Lower lobe of right lung (tissue), 2 donors: ENCODE results near the gene CLCN7. TPM values are rescaled to one million over a fixed set of nuclear protein-coding genes. Genes with fewer than 3 reads are reported as not detected.

Source experiments
- ATAC-seq, 2 donors: fragments of 200-7000 bp; cut with Tn5 transposase; one replicate each; pipeline ENCODE4 v1.9.1; 2020 to 2022; ENCODE audit warnings: mild to moderate bottlenecking in 2 of 2, moderate library complexity in 2 of 2
- DNase-seq: peaks from one replicate; pipeline ENCODE4 v3.0.0-alpha.2; 2020
- H3K27ac ChIP-seq: fragments of 200-600 bp; one replicate; pipeline ENCODE4 v1.8.0; 2022
- H3K27me3 ChIP-seq: fragments of 200-600 bp; one replicate; pipeline ENCODE4 v1.8.0; 2022; ENCODE audit warnings: low read depth
- H3K36me3 ChIP-seq: fragments of 200-600 bp; one replicate; pipeline ENCODE4 v1.8.0; 2022; ENCODE audit warnings: mild to moderate bottlenecking
- H3K4me1 ChIP-seq: fragments of 200-600 bp; one replicate; pipeline ENCODE4 v1.8.0; 2022
- H3K4me3 ChIP-seq: fragments of 200-600 bp; one replicate; pipeline ENCODE4 v1.8.0; 2022; ENCODE audit warnings: mild to moderate bottlenecking
- H3K9me3 ChIP-seq: fragments of 200-600 bp; one replicate; pipeline ENCODE4 v1.8.0; 2022
- CTCF ChIP-seq: fragments of 200-600 bp; IDR thresholded peaks from one replicate; pipeline ENCODE4 v1.8.0; 2022; ENCODE audit warnings: antibody characterized with exemption, mild to moderate bottlenecking
- intact Hi-C: fragments of 100-400 bp; cut with DNase I; formaldehyde crosslinking; loops from one replicate; pipeline ENCODE4 v1.11.0; 2022
- total RNA-seq: library from RNA; stranded (reverse); fragmentation: NEBNext Ultra II Directional; extraction: Animal tissue kit (Norgen Biotek cat#: 25700); gene quantifications from one replicate; pipeline ENCODE4 v1.2.1, GENCODE V29; 2021
- donor health status: DM: no; HTN: yes; CAD: no; lungs with severe emphysema.

CLCN7 gene
- total RNA-seq, 1 donor from 2014 or later, result 146 TPM

GRCh38 chr16:1452530-1452929 is 22.3 kb downstream of the CLCN7 start:
- Histone ChIP-seq H3K36me3 (peaks cover 100% of the 10 kb centered on the region), H3K27ac (no peak overlapping the region), H3K27me3 (no peaks in the 10 kb centered on the region), H3K9me3 (no peaks in the 10 kb centered on the region), H3K4me1 (no peaks in the 10 kb centered on the region), H3K4me3 (no peak overlapping the region)
- no peak for DNase-seq
- TF ChIP-seq CTCF, result no peak
- ATAC-seq, result peak in 1 of 2 donors; percentile 8
- intact Hi-C loops, result no loop called here

GRCh38 chr16:1451702-1452392 is 23.0 kb downstream of the CLCN7 start:
- no peak overlapping the region for H3K4me3 ChIP-seq
- no peaks in the 10 kb centered on the region for H3K9me3 ChIP-seq
- H3K4me1 ChIP-seq, result no peaks in the 10 kb centered on the region
- no peak for ATAC-seq
- H3K27ac ChIP-seq, result no peak overlapping the region
- TF ChIP-seq CTCF, result no peak
- no peak for DNase-seq
- no peaks in the 10 kb centered on the region for H3K27me3 ChIP-seq
- intact Hi-C loops, result no loop called here
- peaks cover 100% of the 10 kb centered on the region for H3K36me3 ChIP-seq

GRCh38 chr16:1450841-1451240 is 24.0 kb downstream of the CLCN7 start:
- H3K27ac ChIP-seq, result no peak overlapping the region
- peaks cover 100% of the 10 kb centered on the region for H3K36me3 ChIP-seq
- H3K27me3 ChIP-seq, result no peaks in the 10 kb centered on the region
- DNase-seq, result no peak
- H3K4me3 ChIP-seq, result no peak overlapping the region
- no peak for TF ChIP-seq CTCF
- no peak for ATAC-seq
- no peaks in the 10 kb centered on the region for H3K9me3 ChIP-seq
- no peaks in the 10 kb centered on the region for H3K4me1 ChIP-seq
- intact Hi-C loops, result no loop called here

GRCh38 chr16:1450218-1450617 is 24.6 kb downstream of the CLCN7 start:
- Histone ChIP-seq H3K36me3 (peaks cover 99% of the 10 kb centered on the region), H3K4me3 (no peak overlapping the region), H3K27ac (no peak overlapping the region), H3K27me3 (no peaks in the 10 kb centered on the region), H3K9me3 (no peaks in the 10 kb centered on the region), H3K4me1 (no peaks in the 10 kb centered on the region)
- intact Hi-C loops, result no loop called here
- DNase-seq, result no peak
- ATAC-seq, result no peak
- no peak for TF ChIP-seq CTCF

GRCh38 chr16:1449201-1449788 is 25.5 kb downstream of the CLCN7 start:
- H3K27me3 ChIP-seq, result no peaks in the 10 kb centered on the region
- peaks cover 90% of the 10 kb centered on the region for H3K36me3 ChIP-seq
- no peak overlapping the region for H3K4me3 ChIP-seq
- DNase-seq (no peak), ATAC-seq (no peak)
- H3K4me1 ChIP-seq, result no peaks in the 10 kb centered on the region
- H3K9me3 ChIP-seq, result no peaks in the 10 kb centered on the region
- no peak for TF ChIP-seq CTCF
- no peak overlapping the region for H3K27ac ChIP-seq
- intact Hi-C loops, result no loop called here
